Muscle of arm (tissue), 14 donors: ENCODE results near the gene KCTD8. TPM values are rescaled to one million over a fixed set of nuclear protein-coding genes. Genes with fewer than 3 reads are reported as not detected.

Source experiments
- DNase-seq: peaks from one replicate; pipeline ENCODE4 v3.0.0-alpha.2; 2013
- long read RNA-seq, 11 donors: transcript quantifications; one replicate each; lab custom pipeline, GENCODE V29; 2026
- polyA plus RNA-seq, 12 donors: library from polyadenylated mRNA; unstranded; fragments of 120-200 nt; gene quantifications; one replicate each; pipeline ENCODE4 v1.2.1, GENCODE V29; 2013; ENCODE audit not compliant: insufficient read length in 12 of 12

The KCTD8 gene
- polyA plus RNA-seq, result under 1 TPM in 4 of 12 donors, not detected in 8; 0.08 to 0.50 (median 0.11) TPM
- long read RNA-seq, donor 1, result 0 reads
- long read RNA-seq, donor 2, result 0 reads
- long read RNA-seq, donor 3, result 0 reads
- long read RNA-seq, donor 4, result 0 reads
- long read RNA-seq, donor 5, result 0 reads
- long read RNA-seq, donor 6, result 0 reads
- long read RNA-seq, donor 7, result 0 reads
- long read RNA-seq, donor 8, result 0 reads
- long read RNA-seq, donor 9, result 0 reads
- long read RNA-seq, donor 10, result 0 reads
- long read RNA-seq, donor 11, result 0 reads

DNA sequence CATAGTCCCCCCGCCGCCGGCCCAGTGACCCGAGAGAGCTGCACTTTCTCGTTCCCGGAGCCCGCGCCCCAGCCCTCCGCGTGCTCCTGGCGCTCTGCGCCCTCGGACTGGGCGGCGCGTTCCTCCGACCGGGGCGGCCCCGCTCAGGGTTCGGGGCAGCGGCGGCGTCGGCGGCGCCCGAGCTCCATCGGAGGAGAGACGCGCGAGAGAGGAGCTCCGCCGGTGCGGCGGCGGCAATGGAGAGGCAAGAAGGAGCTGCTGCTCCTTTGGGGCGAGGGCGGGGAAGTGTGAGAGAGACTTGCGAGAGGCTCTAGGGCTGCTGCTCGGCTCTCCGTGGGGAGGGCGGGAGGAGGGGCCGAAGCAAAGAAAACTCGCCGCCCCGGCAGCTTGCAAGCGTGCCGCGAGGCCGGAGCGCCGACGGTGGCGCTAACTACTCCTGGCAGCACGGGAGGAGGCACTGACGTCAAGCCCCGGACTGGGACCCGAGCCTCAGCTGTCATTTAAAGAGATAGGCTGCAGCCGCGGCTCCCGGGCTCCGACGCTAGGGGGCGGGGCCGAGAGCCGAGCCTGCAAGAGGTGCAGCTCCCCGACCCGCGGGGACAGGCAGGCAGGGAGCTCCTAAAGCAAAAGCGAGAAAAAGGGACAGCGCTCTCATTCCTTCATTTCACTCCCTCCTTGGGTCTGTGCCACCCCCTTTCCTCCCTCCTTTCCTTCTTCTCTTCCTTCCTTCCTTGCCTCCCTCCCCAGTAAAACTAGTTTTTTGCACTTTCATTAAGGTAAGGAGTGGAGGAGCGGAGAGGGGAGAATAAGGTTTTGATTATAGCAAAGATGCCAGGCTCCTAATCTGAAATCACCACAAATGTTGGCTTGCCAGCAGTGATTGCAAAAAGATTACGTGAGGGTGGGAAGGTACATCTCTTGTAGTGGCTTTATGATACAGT, at the start of gene KCTD8:
TSS of gene KCTD8 (minus strand) at position 289 of the 941 bp plus-strand sequence.
- DNase-seq, result peak; percentile 79

DNA sequence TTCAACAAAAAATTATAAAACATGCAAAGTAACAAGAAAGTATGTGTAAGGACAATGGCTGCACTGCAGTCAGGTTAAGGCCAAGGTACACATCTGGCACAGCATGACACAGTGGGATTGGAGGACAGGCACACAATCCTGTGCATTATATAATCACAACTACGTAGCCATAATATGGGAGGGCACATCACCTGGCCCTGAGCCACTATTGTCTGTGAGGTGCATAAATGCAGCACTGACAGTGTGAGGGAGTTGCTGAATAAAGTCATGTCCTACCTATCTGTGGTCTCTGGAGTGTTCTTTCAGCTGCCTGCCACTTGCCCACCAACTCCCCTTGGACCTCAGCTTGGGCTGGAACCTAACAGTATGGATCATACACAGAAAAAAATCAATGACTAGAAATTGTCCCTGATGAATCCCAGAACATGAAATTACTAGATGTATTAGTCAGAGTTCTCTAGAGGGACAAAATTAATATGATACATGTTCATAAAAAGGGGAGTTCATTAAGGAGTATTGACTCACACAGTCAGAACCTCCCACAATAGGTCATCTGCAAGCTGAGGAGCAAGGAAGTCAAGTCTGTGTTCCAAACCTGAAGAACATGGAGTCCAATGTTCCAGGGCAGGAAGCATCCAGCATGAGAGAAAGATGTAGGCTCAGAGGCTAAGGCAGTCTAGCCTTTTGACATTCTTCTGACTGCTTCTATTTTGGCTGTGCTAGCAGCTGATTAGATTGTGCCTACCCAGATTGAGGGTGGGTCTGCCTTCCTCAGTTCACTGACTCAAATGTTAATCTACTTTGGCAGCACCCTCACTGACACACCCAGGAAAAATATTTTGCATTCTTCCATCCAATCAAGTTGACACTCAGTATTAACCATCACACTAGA, 46.4 kb upstream of the KCTD8 start:
- no peak for DNase-seq

DNA sequence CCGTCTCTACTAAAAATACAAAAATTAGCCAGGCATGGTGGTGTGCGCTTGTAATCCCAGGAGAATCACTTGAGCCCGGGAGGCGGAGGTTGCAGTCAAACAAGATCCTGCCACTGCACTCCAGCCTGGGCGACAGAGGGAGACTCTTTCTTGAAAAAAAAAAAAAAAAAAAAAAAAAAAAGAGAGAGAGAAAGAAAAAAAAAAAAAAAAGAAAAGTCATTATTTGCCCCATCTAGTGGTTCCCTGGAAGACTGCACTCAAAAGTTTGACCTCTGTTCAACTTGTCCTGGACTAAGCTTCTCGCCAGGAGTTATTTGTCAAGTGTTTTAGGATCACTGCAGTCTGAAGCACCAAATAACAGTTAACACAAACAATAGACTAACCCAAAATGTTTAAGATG, 45.3 kb upstream of the KCTD8 start:
- DNase-seq, result no peak

DNA sequence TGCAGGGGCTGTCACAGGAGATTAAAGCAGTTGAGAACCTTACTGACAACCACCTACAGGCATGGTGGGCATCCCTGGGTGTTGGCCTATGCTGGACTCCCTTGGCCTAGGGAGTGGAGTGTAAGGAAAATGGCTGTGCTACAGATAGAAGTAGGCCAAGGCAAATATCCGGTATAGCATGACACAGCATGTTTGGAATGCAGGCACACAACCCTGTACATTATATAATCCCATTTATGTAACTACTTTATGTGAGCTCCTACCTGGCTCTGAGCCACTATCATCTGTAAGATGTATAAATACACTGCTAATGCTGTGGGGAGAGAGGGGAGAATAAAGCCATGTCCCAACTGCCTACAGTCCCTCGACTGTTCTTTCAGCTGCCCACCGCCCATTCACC, 38.7 kb upstream of the KCTD8 start:
- DNase-seq, result no peak

DNA sequence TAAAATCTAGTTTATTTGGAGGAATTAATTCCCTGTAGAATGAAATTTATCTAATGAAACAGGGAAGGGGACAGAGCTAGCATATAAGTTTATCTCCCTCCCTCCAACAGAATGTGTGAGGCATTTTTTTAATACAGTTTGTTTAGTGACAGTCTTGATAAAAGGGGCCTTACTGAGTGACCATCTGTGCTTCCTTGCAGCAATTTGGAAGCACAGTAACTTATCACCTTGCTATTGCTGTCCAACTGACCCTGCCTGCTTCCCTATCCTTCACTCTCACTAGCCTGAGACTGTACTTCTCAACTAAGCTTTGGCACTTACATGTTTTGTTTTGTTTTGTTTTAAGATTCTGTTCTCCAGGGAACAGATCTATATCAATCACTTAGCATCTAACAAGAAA, 31.1 kb upstream of the KCTD8 start:
- DNase-seq, result no peak

DNA sequence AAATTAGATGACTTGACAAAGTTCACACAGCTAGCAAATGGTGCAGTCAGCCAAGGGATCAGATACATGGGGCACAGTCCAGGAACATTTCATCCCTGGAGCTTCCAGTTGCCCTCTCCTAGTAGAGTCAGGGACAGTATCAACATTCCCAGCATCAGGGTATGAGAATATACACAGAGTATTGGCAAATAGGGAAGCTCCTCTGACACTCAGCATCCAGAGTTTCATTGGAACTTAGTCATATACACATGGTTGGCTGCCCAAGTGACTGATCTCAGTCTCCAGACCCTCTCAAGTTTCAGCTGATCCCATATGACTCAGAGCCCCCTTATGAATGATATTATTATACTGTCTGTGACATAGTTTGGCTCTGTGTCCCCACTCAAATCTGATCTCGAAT, 13.7 kb upstream of the KCTD8 start:
- DNase-seq, result no peak

DNA sequence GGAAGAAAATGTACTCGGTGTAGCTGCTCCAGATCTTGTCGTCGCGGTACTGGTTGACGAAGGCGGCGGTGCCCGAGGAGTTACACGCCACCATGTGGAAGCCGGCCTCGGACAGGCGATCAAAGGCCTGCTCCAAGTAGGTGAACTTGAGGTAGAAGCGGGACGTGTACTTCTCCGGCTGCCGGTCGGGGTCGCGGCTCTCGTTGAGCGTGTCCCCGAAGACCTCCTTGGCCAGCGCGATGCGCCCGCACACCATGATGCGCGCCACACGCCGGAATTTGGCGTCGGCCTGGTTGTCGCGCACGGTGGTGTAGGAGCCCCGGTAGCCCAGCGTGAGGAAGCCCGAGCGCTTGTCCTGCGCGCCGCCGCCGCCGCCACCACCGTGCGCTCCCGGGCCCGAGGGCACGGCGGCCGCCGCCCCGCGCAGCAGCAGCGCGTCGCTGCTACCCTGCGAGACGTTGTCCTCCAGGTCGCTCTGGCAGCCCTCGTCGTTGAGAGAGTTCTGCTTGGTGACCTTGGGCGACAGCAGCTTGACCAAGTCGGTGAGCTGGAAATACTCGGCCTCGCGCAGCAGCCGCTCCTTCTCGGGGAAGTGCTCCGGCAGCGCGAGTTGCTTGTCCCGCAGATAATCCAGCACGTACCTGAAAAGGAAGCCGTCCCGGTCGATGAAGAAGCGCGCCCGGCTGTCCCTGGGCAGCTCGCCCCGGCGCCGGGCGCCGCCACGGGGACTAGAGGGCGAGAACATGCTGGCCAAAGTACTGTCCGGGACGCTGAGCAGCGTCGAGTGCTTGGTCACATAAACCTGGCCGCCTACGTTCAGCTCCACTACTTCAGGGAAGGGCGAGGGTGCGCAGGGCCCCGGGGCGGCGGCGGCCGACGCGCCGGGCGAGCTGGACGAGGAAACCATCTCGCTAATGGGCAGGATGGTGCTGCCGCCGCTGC, 775 bp downstream of the KCTD8 start:
- DNase-seq, result peak; percentile 19

DNA sequence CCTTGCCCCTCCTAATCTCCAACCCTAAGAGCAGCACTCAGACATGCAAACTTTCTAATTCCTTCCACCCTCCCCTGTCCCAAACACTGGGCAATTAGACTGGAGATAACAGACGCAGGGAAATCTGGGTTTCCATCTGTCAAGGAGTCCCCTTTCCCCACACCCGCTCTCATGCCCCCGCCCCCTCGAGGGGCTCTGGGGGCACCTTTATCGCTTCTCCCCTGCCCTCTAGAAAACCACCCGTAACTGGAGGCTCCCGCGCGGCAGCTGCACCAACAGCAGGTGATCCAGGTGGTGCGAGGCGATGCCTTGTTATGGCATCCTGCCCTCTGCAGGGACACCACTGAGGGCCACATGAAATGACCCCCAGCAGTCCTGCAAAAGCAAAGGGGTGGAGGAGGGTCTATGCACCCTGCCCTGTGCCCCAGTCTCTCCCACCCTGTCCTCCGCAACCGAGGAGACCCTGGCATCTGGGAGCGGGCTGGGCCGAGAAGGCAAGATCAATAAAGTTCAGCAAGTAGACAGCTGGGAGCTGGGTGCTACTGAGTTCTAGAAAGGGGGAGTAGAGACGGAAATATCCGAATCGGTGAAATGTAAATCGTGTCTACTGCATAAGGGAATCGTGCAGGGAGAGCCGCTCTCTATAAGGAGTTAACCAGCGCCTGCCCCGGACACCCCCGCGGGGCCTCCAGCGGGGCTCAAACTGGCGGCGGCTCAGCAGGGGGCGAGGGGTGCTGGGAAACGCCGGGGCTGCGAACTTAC, 1.6 kb downstream of the KCTD8 start:
- no peak for DNase-seq

DNA sequence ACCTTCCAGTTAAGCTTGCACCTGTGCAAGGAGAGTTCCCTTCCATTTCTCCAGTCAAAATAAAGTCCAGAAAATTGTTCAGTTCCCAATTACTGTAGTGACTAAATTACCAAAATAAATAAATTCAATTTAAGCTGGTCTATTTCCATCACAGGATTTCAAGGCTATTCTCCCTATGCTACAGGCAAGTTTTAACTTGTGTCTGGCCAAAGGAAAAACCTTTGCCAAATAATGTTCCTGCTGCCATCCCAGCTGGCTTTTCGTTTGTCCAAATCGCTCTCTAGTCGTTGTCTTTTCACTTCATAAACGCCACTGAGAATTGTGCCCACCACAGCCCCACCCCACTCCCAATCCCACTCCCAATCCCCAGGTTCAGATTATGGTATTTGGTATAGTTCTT, 2.4 kb downstream of the KCTD8 start:
- no peak for DNase-seq

DNA sequence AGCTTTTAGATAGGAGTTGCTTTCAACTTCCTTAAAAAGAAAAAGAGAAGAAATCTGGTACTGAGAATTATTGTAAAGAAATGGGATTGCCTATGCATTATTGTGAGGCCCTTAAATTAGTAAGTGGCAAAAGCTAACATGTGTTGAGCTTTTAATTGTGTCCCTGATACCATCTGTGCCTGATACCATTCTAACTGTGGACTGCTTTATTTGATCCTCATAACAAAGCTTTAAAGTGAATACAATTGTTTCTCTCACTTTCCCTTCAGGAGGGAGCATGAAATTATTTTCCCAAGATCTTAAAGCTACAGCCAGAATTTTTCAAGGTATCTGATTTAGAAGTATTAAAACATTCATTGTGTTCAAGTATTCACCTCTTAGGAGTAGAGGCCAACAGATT, 9.9 kb downstream of the KCTD8 start:
- DNase-seq, result no peak

DNA sequence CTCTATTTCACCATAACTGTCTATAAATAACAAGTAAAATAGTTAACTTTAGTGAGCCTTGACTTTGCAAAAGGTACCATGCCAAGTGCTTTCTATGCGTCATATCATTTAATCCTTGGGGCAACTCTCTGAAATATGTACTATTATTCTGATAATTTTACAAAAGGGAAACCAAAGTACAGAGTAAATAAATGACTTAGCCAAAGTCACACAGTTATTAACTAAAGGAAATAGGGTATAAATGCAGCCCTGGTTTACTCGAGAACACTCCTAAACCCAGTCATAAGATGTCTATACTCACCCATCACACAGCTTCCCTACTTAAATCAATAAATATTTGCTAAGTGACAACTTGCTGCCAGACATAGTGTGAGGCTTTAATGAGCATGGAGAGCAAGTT, 14.4 kb downstream of the KCTD8 start:
- DNase-seq, result no peak

DNA sequence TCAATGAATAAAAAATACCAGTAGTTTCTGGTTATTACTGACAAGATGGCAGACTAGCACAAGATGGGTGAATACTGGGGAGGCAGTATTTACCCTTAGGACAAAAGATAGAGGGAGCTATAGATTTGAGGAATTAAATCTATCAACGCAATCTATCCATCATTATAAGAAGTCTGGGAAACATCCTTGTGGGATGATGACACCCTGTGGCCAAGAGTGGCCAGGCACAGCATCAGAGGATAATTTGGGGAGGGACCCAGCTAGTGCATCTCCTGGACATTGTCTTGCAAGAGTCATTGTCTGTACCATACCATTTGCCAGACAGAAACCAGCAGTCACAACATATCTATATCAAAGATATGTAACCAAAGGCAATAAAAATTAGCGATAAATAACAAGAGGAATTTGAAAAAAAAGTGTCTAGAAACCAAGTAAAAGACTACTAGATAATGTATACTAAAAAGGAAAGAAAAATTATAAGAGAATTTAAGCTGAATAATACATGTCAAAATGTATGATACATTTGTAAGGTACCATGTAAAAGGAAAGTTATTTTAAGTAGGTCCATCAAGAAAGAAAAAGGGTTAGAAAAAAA, 22.9 kb downstream of the KCTD8 start:
- no peak for DNase-seq

DNA sequence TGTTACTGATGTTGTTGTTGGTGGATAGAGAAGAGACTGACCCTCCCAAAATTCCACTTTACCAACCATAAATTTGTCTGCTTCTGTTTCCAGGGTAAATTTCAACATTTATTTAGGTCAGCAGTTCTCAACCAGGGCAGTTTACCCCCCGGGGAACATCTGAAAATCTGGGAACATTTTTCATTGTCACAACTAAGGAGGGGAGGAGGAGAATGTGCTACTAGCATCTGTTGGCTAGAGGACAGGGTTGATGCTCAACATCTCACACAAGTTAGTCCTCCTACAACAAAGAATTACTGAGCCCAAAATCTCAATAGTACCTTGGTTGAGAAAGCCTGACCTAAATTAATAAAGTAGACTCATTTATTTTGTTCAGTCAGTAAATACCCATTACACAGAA, 25.7 kb downstream of the KCTD8 start:
- DNase-seq, result no peak

DNA sequence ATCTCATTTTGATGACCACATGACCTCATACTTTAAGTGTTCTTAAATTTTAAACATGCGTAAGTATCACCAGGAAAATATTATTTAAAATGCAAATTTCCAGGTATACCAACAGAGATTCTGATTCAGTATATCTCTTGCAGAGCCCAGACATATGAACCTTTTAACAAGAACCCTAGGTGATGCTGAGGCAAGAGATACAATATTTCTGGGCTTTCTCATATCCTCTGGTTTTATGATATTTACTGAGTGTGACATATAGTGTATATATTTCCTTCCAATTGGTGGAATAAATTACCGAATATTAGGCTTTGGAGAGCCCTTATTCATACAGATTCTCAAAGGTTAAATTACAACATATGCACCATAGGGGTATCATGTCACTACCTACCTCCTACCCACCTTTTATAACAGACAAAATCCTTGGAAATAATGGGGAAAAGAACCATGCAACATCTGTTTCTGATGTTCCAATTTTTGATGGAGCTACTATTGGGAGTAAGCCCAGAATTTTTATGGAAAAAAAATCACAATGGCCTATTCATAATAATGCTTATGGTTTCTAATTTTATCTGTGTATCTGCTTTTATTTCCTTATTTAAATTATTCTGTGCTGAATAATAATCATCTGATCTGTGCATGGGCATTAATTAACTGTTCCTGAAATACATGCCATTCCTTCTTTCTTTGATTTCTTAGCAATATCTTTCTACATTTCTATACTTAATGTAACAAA, 27.1 kb downstream of the KCTD8 start:
- DNase-seq, result peak; percentile 29

DNA sequence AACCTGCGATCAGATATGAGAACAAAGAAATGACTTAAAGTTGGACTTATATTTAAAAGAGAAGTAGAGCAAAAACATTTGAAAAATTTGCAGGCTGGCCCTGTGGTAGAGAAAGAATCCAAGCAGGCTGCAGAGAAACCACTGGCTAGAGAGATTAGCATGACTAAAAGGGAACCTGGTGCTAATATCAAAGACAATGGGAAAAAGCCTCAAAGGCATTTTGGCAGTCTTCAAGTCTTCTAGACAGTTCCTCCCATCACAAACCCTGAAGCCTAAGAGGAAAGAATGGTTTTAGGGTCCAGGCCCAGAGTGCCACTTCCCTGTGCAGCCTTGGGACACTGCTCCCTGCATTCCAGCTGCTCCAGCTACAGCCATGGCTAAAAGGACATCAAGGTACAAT, 33.4 kb downstream of the KCTD8 start:
- no peak for DNase-seq

DNA sequence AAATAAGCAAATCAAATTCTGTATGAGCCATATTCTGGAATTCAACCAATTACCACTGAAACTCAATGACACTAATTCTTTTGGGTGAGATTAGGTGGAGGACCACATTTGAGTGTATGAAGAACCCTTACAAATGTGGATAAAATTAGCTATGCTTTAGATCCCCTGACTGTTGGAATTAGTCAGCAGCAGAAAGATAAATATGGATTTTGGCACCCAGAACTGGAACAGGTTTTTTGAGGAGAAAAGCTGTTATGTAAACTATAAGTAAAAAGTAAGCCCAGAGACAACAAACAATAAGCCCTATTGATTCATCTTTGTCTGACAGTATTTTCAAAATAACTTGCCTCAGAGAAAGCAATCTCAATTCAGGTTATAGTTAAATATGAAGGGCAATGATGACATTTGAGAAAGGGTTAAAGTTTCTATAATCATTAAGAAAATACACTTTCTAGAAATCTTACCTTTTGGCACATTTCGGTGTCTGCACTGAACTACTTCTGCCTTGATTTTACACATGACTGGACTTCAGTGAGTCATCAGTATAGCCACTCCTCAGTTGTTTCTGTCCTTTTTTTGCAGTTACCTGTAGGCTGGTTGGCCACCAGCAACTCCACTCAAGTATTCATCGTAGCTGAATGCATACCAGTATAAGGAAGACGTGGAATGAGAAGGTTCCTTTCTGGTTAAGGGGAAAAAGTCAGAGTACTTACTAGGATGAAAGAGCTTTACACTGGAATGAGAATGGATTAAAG, 80.0 kb downstream of the KCTD8 start:
- DNase-seq, result no peak

DNA sequence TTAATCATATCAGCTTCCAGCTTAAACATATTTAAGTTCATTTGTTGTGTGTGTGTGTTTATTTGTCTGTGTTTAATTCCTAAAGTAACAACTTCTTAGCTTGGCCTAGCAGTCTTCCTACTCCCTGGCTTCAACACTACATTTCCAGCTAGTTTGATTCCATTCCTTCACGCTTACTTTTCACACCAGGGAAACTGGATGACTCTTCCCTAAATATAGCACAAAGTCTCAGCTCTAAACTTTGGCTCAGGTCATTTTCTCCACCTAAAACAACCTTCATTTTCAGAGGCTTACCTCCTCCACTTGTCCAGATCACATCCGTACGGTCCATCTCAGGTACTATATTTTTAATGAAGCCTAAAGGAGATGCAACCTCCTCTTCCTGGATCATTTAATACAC, 94.4 kb downstream of the KCTD8 start:
- DNase-seq, result no peak

DNA sequence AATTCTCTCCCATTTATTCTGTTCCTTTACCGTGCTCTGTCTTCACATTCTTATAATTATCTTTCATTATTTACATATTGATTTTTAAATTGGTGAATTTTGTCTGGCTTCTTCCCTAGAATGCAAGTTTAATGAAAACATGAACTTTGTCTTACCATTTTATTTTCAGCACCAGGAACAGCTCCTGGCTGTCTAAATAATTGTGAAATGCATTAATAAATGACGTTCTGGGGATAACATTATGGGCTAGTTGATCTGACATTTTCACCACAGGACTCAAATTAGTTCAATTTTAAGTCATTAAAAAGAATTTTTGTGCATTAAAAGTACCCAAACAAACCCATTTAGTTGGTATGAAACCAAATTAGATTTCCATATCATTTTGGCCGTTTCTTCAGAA, 97.5 kb downstream of the KCTD8 start:
- DNase-seq, result no peak
